HepG2 (cell line): ENCODE results near the gene CST3. TPM values are rescaled to one million over a fixed set of nuclear protein-coding genes. Genes with fewer than 3 reads are reported as not detected.

Source experiments
- ATAC-seq: fragments of 200-7000 bp; cut with Tn5 transposase; 3 replicates; pipeline ENCODE4 v1.9.1; 2020; ENCODE audit warnings: mild to moderate bottlenecking, moderate library complexity
- BruUV-seq: library from RNA; stranded (reverse); fragments of 400-500 nt; replicated peaks from 2 replicates; lab custom pipeline; 2021; lab: Mats Ljungman, UMichigan
- CTCF ChIA-PET: fragments of 300-600 bp; formaldehyde crosslinking; extraction: SDS; loops from one replicate; lab custom pipeline; 2021; ENCODE audit warnings: low total read pairs, inconsistent platforms, low intra/inter-chr PET ratio; lab: Yijun Ruan, JAX
- POLR2A ChIA-PET: fragments of 350-600 bp; sonication (Branson Sonifier 250); formaldehyde crosslinking; loops from one replicate; lab custom pipeline; 2020; ENCODE audit warnings: antibody characterized with exemption, inconsistent platforms; lab: Yijun Ruan, JAX
- DNase-seq: peaks from one replicate; pipeline ENCODE4 v3.0.0-alpha.2; 2015; ENCODE audit warnings: low spot score
- FAIRE-seq: peaks from 3 replicates; lab custom pipeline; 2011; peaks lifted over from hg19 to GRCh38; lab: Jason Lieb, UNC
- H2AFZ ChIP-seq: one replicate; pipeline ENCODE4 v1.6.1; 2011; ENCODE audit warnings: low read length, inconsistent platforms
- H3K27ac ChIP-seq: fragments of 300-600 bp; 3 replicates; pipeline ENCODE4 v1.8.0; 2011; ENCODE audit warnings: mixed run types, mild to moderate bottlenecking, mixed read lengths, low read length, inconsistent platforms; ENCODE audit not compliant: insufficient read depth; ENCODE audit errors: extremely low read length
- H3K27me3 ChIP-seq, 2 experiments: fragments of 200-600 bp in 1 of 2; 2 replicates in 1 of 2; 3 replicates in 1 of 2; pipeline versions ENCODE4 v1.6.0 to v1.8.0; 2011; ENCODE audit warnings: low read length in 2 of 2, mild to moderate bottlenecking in 2 of 2, moderate library complexity in 2 of 2, inconsistent platforms in 1 of 2; ENCODE audit not compliant: insufficient read depth in 2 of 2, control insufficient read depth in 1 of 2
- H3K36me3 ChIP-seq, 2 experiments: fragments of 200-600 bp in 1 of 2; replicated peaks in 1 of 2; 2 replicates in 1 of 2; 3 replicates in 1 of 2; pipeline versions ENCODE4 v1.5.1 to v1.8.0; 2011; ENCODE audit warnings: low read length in 2 of 2, inconsistent platforms in 1 of 2; ENCODE audit not compliant: insufficient read depth in 2 of 2, control insufficient read depth in 1 of 2
- H3K4me1 ChIP-seq: 2 replicates; pipeline ENCODE4 v1.5.1; 2012; ENCODE audit warnings: low read length, inconsistent platforms; ENCODE audit not compliant: insufficient read depth
- H3K4me2 ChIP-seq: 2 replicates; pipeline ENCODE4 v1.6.0; 2011; ENCODE audit warnings: low read depth, low read length, inconsistent platforms
- H3K4me3 ChIP-seq, 3 experiments: fragments of 200-600 bp in 1 of 3; sonication (generic), shearing (Covaris generic) in 1 of 3; replicated peaks in 1 of 3; 2 replicates each; pipeline ENCODE4 v1.5.1; 2011 to 2016; ENCODE audit warnings: low read length in 3 of 3, inconsistent platforms in 2 of 3, low read depth in 2 of 3, mild to moderate bottlenecking in 2 of 3, control low read depth in 1 of 3, mixed read lengths in 1 of 3; ENCODE audit not compliant: insufficient read depth in 1 of 3
- H3K79me2 ChIP-seq: one replicate; pipeline ENCODE4 v1.6.1; 2011; ENCODE audit warnings: low read length, inconsistent platforms; ENCODE audit not compliant: insufficient read depth
- H3K9ac ChIP-seq: 2 replicates; pipeline ENCODE4 v1.6.0; 2011; ENCODE audit warnings: mild to moderate bottlenecking, low read depth, low read length, inconsistent platforms; ENCODE audit not compliant: insufficient read depth
- H3K9me3 ChIP-seq: 2 replicates; pipeline ENCODE4 v1.5.1; 2012; ENCODE audit warnings: mild to moderate bottlenecking, low read length
- H4K20me1 ChIP-seq: 2 replicates; pipeline ENCODE4 v1.6.0; 2011; ENCODE audit warnings: inconsistent platforms, mild to moderate bottlenecking, low read length, moderate library complexity; ENCODE audit not compliant: insufficient read depth
- ARID2 ChIP-seq: sonication (generic); formaldehyde crosslinking; IDR thresholded peaks from 2 replicates; pipeline ENCODE4 v1.8.1; 2022; ENCODE audit warnings: mild to moderate bottlenecking, missing genetic modification reagents, borderline replicate concordance
- KDM4B ChIP-seq: sonication (generic); formaldehyde crosslinking; IDR thresholded peaks from 2 replicates; pipeline ENCODE4 v1.4.0; 2020; ENCODE audit warnings: missing genetic modification reagents
- KLF13 ChIP-seq: sonication (generic); formaldehyde crosslinking; IDR thresholded peaks from 2 replicates; pipeline ENCODE4 v1.4.0; 2020; ENCODE audit warnings: mild to moderate bottlenecking, missing genetic modification reagents
- MAX ChIP-seq: IDR thresholded peaks from 2 replicates; pipeline ENCODE4 v1.6.1; 2012; ENCODE audit warnings: inconsistent platforms
- POGZ ChIP-seq: sonication (generic); formaldehyde crosslinking; IDR thresholded peaks from 2 replicates; pipeline ENCODE4 v1.4.0; 2020; ENCODE audit warnings: mild to moderate bottlenecking, missing genetic modification reagents
- PPARG ChIP-seq: conservative IDR thresholded peaks from 2 replicates; pipeline ENCODE4 v1.6.1; 2016; ENCODE audit warnings: missing biosample characterization, missing genetic modification reagents
- RBAK ChIP-seq: sonication (generic); formaldehyde crosslinking; IDR thresholded peaks from 2 replicates; pipeline ENCODE4 v1.5.1; 2020; ENCODE audit warnings: mild to moderate bottlenecking, missing genetic modification reagents
- SRY ChIP-seq: sonication (generic); formaldehyde crosslinking; IDR thresholded peaks from 2 replicates; pipeline ENCODE4 v1.8.0; 2022; ENCODE audit warnings: mild to moderate bottlenecking, missing genetic modification reagents
- TRIM22 ChIP-seq: fragments of 450-650 bp; IDR thresholded peaks from 2 replicates; pipeline ENCODE4 v1.6.1; 2017
- ZKSCAN1 ChIP-seq: fragments of 150-350 bp; IDR thresholded peaks from 2 replicates; pipeline ENCODE4 v1.6.1; 2014; ENCODE audit warnings: low read length
- ZNF30 ChIP-seq: sonication (generic); formaldehyde crosslinking; IDR thresholded peaks from 2 replicates; pipeline ENCODE4 v1.5.0; 2020; ENCODE audit warnings: mild to moderate bottlenecking, missing genetic modification reagents
- ZNF441 ChIP-seq: sonication (generic); formaldehyde crosslinking; IDR thresholded peaks from 2 replicates; pipeline ENCODE4 v1.7.0; 2021; ENCODE audit warnings: missing genetic modification reagents, borderline replicate concordance
- ZNF598 ChIP-seq: sonication (generic); formaldehyde crosslinking; IDR thresholded peaks from 2 replicates; pipeline ENCODE4 v1.5.1; 2020; ENCODE audit warnings: mild to moderate bottlenecking, missing genetic modification reagents, borderline replicate concordance
- ZNF616 ChIP-seq: sonication (generic); formaldehyde crosslinking; IDR thresholded peaks from 2 replicates; pipeline ENCODE4 v1.5.0; 2020; ENCODE audit warnings: low read depth, mild to moderate bottlenecking, missing genetic modification reagents
- ZNF776 ChIP-seq: sonication (generic); formaldehyde crosslinking; IDR thresholded peaks from 2 replicates; pipeline ENCODE4 v1.4.0; 2020; ENCODE audit warnings: mild to moderate bottlenecking, missing genetic modification reagents
- ZSCAN20 ChIP-seq: sonication (generic); formaldehyde crosslinking; IDR thresholded peaks from 2 replicates; pipeline ENCODE4 v1.4.0; 2020; ENCODE audit warnings: missing genetic modification reagents, mild to moderate bottlenecking, borderline replicate concordance
- ZSCAN9 ChIP-seq: IDR thresholded peaks from 2 replicates; pipeline ENCODE4 v1.6.1; 2016; ENCODE audit warnings: borderline replicate concordance
- WGBS: methylation state at CpG from one replicate; pipeline ENCODE4 v1.1.6; 2017; ENCODE audit warnings: low lambda C conversion rate; 5-methylcytosine and 5-hydroxymethylcytosine counted together
- in situ Hi-C: cut with HindIII; loops from 2 replicates; pipeline ENCODE4 v1.10.0; 2017; ENCODE audit warnings: low pct_unique_long_range_greater_than_20kb; ENCODE audit not compliant: extremely low pct_ligation_motif_present
- intact Hi-C: fragments of 100-400 bp; cut with micrococcal nuclease; formaldehyde crosslinking; loops from one replicate; pipeline ENCODE4 v1.10.0; 2022; ENCODE audit not compliant: unreplicated experiment
- polyA plus RNA-seq, 8 experiments: library from polyadenylated mRNA; depleted of rRNA in 3 of 8; stranded (reverse) in 7 of 8; unstranded in 1 of 8; fragments of >200 nt; fragmentation: Illumina TruSeq in 4 of 8; extraction: Trizol in 4 of 8; gene quantifications; 2 replicates each; pipeline versions ENCODE4 v1.2.1 to v1.2.3, GENCODE V29; 2011 to 2016; ENCODE audit warnings: low read depth in 4 of 8, missing spikeins in 1 of 8, mixed read lengths in 1 of 8; ENCODE audit not compliant: insufficient read depth in 1 of 8
- total RNA-seq, 5 experiments: library from RNA; depleted of rRNA; stranded (reverse); fragments of >200 nt; fragmentation: Illumina TruSeq; extraction: Trizol; gene quantifications; 2 replicates each; pipeline ENCODE4 v1.2.3, GENCODE V29; 2016; ENCODE audit warnings: low read depth in 1 of 5
- TF ChIP-seq, protein P1 (sequence below): fragments of 450-650 bp; IDR thresholded peaks from 2 replicates; pipeline ENCODE4 v1.6.1; 2016

CST3 gene
- total and polyA plus RNA-seq, 2 of the 13 experiments (the other 11 are each of a cell fraction or from before 2014, with no cell fraction given): 690 to 1,005 TPM

GRCh38 chr20:23644164-23644563, 6.4 kb upstream of the CST3 start:
- H3K4me2 ChIP-seq: no peak overlapping the region
- FAIRE-seq (no peak), ATAC-seq (no peak), DNase-seq (no peak)
- H3K36me3 ChIP-seq: no peaks in the 10 kb centered on the region
- no peak overlapping the region for H2AFZ ChIP-seq
- H3K9ac ChIP-seq: no peak overlapping the region
- no peaks in the 10 kb centered on the region for H3K27me3 ChIP-seq
- H3K4me3 ChIP-seq: no peak overlapping the region
- in situ Hi-C loops: no loop called here
- no peak overlapping the region for H3K27ac ChIP-seq
- TF ChIP-seq ZNF616: no peak
- TF ChIP-seq, protein P1, sequence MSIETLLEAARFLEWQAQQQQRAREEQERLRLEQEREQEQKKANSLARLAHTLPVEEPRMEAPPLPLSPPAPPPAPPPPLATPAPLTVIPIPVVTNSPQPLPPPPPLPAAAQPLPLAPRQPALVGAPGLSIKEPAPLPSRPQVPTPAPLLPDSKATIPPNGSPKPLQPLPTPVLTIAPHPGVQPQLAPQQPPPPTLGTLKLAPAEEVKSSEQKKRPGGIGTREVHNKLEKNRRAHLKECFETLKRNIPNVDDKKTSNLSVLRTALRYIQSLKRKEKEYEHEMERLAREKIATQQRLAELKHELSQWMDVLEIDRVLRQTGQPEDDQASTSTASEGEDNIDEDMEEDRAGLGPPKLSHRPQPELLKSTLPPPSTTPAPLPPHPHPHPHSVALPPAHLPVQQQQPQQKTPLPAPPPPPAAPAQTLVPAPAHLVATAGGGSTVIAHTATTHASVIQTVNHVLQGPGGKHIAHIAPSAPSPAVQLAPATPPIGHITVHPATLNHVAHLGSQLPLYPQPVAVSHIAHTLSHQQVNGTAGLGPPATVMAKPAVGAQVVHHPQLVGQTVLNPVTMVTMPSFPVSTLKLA: peak; percentile 89
- no peak for TF ChIP-seq MAX
- H3K9me3 ChIP-seq: no peaks in the 10 kb centered on the region
- H4K20me1 ChIP-seq: no peaks in the 10 kb centered on the region
- intact Hi-C loops: no loop called here
- no peaks in the 10 kb centered on the region for H3K79me2 ChIP-seq
- POLR2A ChIA-PET: interaction anchor here (18.0 kb wide), 1 partner anchor 16 kb away, joined by 543 read pairs; no protein-coding TSS in a partner anchor
- peaks cover 47% of the 10 kb centered on the region for H3K4me1 ChIP-seq
- CTCF ChIA-PET: no interaction called here
- 89% methylated on average over 7 of the region's 7 CpGs for WGBS
- BruUV-seq: no TSS peak

DNA sequence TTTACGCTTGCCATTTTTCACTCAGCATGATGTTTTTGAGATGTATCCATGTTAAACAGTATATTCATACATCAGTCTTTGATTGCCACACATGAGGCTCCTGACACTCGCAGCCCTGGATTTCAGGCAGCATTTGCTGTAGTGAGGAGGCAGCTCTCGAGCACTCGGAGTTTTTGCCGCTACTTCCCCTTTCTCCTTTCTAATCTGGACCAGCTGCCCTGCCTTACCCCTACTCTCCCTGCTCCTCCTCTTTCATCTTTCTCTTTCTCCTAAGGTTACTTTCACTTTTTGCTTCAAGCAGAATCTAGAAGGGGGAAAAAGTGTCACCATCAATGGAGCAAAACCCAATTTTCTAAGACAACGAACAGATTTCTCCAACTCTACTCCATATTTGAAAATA, 5.9 kb upstream of the CST3 start:
- H3K4me3 ChIP-seq: no peak overlapping the region
- no peaks in the 10 kb centered on the region for H3K9me3 ChIP-seq
- in situ Hi-C loops: no loop called here
- H4K20me1 ChIP-seq: no peaks in the 10 kb centered on the region
- H3K36me3 ChIP-seq: no peaks in the 10 kb centered on the region
- no peak overlapping the region for H3K4me2 ChIP-seq
- no peaks in the 10 kb centered on the region for H3K27me3 ChIP-seq
- H2AFZ ChIP-seq: no peak overlapping the region
- peaks cover 51% of the 10 kb centered on the region for H3K4me1 ChIP-seq
- no peaks in the 10 kb centered on the region for H3K79me2 ChIP-seq
- FAIRE-seq (no peak), ATAC-seq (no peak), DNase-seq (no peak)
- no peak overlapping the region for H3K27ac ChIP-seq
- 88% methylated on average over 6 of the region's 6 CpGs for WGBS
- no peak overlapping the region for H3K9ac ChIP-seq
- intact Hi-C loops: no loop called here
- no TSS peak for BruUV-seq
- CTCF ChIA-PET: no interaction called here
- POLR2A ChIA-PET: interaction anchor here (18.0 kb wide), 1 partner anchor 17 kb away, joined by 543 read pairs; no protein-coding TSS in a partner anchor
- TF ChIP-seq ZNF598 (CRISPR knock-in tag): no peak
- no peak for TF ChIP-seq ZNF776 (CRISPR knock-in tag)
- no peak for TF ChIP-seq KDM4B
- no peak for TF ChIP-seq PPARG (CRISPR knock-in tag)
- TF ChIP-seq ARID2 (CRISPR knock-in tag): no peak
- TF ChIP-seq RBAK: no peak
- TF ChIP-seq ZNF30 (CRISPR knock-in tag): no peak
- TF ChIP-seq ZSCAN20 (CRISPR knock-in tag): no peak
- no peak for TF ChIP-seq ZKSCAN1
- no peak for TF ChIP-seq ZNF441 (CRISPR knock-in tag)
- TF ChIP-seq ZSCAN9 (CRISPR knock-in tag): no peak
- TF ChIP-seq KLF13 (CRISPR knock-in tag): no peak
- TF ChIP-seq POGZ (CRISPR knock-in tag): no peak
- TF ChIP-seq SRY (CRISPR knock-in tag): no peak
- no peak for TF ChIP-seq TRIM22
